GM18873 (cell line): ENCODE data around the gene PACRG.

Source experiments
- ATAC-seq: cut with Tn5 transposase; IDR thresholded peaks from one replicate; pipeline ENCODE4 v1.9.1; 2021; ENCODE audit warnings: mild to moderate bottlenecking, moderate library complexity, moderate number of reproducible peaks; ENCODE audit not compliant: unreplicated experiment, low FRiP score

Gene PACRG

GRCh38 chr6:162857326-162857725 is 129.6 kb downstream of the PACRG start:
- no peak for ATAC-seq

GRCh38 chr6:162862462-162862861 is 134.7 kb downstream of the PACRG start:
- ATAC-seq, result no peak

- ATAC-seq, result no peak
Observed at GRCh38 chr6:162862941-162863340, 135.2 kb downstream of the PACRG start.

- no peak for ATAC-seq
Observed at GRCh38 chr6:162863821-162864220, 136.0 kb downstream of the PACRG start.

- ATAC-seq, result no peak
Observed at GRCh38 chr6:162864911-162865310, 137.1 kb downstream of the PACRG start.

GRCh38 chr6:162866656-162867055 is 138.9 kb downstream of the PACRG start:
- ATAC-seq, result no peak

- no peak for ATAC-seq
Observed at GRCh38 chr6:162868397-162868796, 140.6 kb downstream of the PACRG start.

GRCh38 chr6:162871966-162872365 is 144.2 kb downstream of the PACRG start:
- ATAC-seq, result no peak

GRCh38 chr6:162873537-162873936 is 145.8 kb downstream of the PACRG start:
- no peak for ATAC-seq

- ATAC-seq, result no peak
Observed at GRCh38 chr6:162875070-162875469, 147.3 kb downstream of the PACRG start.

- ATAC-seq, result no peak
Observed at GRCh38 chr6:162882801-162883481, 155.2 kb downstream of the PACRG start.

GRCh38 chr6:162887981-162888689 is 160.4 kb downstream of the PACRG start:
- ATAC-seq, result no peak

- no peak for ATAC-seq
Observed at GRCh38 chr6:162889303-162889702, 161.5 kb downstream of the PACRG start.

- ATAC-seq, result no peak
Observed at GRCh38 chr6:162898011-162898410, 170.2 kb downstream of the PACRG start.

GRCh38 chr6:162899148-162899547 is 171.4 kb downstream of the PACRG start:
- no peak for ATAC-seq

GRCh38 chr6:162900503-162900902 is 172.7 kb downstream of the PACRG start:
- no peak for ATAC-seq

GRCh38 chr6:162904069-162904663 is 176.4 kb downstream of the PACRG start:
- no peak for ATAC-seq

GRCh38 chr6:162906479-162906878 is 178.7 kb downstream of the PACRG start:
- ATAC-seq, result no peak

GRCh38 chr6:162907876-162908481 is 180.2 kb downstream of the PACRG start:
- ATAC-seq, result no peak

GRCh38 chr6:162913206-162913605 is 185.4 kb downstream of the PACRG start:
- ATAC-seq, result no peak

- ATAC-seq, result no peak
Observed at GRCh38 chr6:162917506-162917905, 189.7 kb downstream of the PACRG start.
